Activated CD4-positive, alpha-beta T cell treated with anti-CD3 and anti-CD28 coated beads, Interleukin-2, amount 50 U/mL, for 48 hours (primary cell): ENCODE results near the gene CETN2.
A peak's percentile ranks its signal among the peaks of the same experiment; 100 is the strongest.
"Not testable (repeated sequence)": the region's sequence is repeated elsewhere in the genome, so short reads cannot be mapped to it uniquely, and the experiment has no call there.

Experiments used
- DNase-seq, 2 experiments: peaks; one replicate each; pipeline ENCODE4 v3.0.0-alpha.2; 2020

CETN2 gene

DNA sequence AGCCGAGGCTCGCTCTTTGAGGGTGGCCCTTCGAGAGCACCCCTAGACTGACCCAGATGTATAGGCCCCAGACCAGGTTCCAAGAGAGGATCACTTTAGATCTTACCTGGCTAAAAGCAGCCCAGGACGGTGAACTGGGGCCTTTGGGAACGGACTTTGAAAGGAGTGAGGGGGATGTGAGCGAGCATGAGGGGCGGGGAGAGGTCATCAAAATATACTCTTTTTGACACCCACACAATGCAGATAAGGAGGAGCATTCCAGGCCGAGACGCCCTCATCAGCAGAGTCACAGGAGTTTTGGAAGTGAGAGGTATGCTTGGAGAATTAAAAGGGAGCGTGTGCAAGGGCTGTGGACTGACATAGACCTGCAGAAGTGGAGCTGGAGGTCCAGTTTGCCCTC lies 834 bp upstream of the CETN2 start:
- no peak for DNase-seq

DNA sequence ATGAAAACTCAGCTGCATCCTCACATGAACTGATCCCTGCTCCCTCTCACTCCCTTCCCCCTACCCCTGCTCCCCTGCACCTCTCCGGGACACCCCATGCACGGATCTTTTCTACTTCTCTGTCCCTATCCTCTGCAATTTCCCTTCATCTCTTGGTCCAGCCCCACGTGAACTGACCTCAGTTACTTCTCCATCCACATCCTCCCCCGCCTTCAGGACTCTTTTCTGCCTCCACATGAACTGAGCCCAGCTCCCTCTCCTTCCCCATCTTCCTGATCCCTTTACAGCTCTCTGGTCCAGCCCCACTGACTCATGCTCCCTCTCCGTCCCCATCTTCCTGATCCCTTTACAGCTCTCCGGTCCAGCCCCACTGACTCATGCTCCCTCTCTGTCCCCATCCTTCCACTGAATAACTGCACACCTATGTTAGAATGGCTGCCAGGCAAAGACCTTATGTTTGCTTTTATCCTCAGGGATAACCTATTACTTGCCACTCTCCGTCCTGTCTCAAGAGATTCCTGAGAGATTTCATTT lies 5.6 kb downstream of the CETN2 start:
- no peak for DNase-seq

DNA sequence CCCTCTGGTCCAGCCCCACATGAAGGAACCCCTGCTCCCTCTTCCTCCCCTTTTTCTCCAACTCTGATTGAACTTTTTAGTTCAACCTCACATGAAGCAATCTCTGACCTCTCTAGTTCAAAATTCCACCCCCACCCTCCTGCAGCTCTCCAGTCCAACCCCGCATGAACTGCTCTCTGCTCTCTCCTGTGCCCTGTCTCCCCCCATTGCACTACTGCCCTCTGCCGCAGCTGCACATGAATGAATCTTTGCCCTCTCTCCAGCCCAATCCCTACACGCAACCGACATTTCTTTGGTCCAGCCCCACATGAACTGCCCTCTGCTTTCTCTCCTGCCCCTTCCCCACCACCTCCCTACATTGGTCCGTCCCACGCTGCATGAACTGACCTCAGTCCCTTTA lies 6.9 kb downstream of the CETN2 start:
- DNase-seq = no peak

DNA sequence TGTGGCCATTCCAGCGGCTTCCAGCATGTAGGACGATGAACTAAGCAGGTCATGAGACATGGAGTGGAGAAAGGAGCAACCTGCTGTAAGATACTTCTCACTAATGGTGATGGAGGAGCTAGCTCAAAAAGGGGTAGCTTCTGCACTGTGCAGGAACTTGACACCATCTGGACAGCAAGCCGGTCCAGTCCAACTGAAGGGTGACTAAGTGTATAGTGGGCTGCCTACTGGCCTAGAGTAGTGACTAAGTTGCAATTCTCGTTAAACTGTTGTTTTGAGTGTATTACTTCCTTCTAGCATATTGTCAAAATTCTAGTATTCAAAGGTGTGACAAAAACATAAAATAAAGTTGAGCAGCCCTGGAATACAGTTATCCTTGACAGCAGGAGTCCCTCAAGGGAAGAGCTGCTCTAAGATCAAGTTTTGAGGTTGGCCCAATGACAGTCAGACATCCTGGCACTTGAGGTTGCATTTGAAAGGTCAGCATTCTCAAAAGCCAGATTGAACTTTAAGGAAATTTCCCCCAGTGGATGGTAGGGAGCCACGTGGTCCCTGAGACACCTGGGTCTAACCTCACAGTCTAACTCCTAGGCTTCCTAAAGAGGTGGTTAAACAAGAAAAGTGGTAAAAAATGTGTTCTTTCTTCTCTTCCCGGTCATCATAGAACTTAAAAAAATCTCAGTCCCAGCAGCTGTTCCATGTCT lies 8.0 kb downstream of the CETN2 start:
- no peak for DNase-seq

DNA sequence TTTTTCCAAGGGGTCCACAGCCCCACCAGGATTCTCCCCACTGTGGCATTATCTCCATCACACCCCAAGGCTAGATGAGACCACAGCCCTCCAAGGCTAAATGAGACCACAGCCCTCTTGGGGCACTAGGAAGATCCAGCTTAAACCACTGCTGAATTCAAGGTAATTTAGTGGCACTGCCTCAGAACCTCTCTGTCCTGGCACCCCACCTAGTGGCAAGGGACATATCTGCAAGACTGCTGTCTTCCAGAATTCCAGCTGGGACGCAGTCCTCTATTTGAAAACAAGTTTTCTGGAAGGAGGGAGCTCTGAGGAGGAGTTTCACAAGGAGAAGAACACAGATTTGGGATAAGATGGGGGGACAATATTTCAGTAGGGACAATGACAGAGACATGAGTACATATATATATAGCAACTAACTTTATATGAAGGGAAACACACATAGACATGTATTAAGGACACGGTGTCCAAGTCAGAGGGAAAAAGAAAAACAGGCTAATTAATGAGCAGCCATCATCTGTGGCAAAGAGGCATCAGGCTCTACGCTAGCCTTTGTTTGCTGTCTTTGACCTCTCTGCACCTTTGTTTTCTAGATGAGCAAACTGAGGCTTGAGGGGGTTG lies 9.3 kb downstream of the CETN2 start:
- peak; percentile 13 to 25 for DNase-seq

DNA sequence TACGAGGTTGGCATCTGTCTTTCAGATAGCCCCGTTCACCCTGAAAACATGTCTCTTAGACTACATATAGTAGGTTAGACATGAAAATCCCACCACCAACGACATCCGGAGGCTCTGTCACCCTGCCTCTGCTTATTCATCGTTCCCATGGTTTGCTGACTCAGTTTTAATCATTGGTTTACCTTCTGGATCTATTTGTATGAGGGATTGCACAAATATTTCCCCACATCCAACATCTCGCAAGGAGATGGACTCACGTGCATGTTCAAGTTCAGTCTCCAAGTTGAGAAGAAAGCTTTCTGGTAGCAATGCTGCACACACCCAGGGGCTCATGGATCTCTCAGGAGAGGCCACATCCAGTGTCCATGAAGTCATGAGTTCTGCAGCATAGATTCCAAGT lies 10.8 kb downstream of the CETN2 start:
- no peak for DNase-seq

DNA sequence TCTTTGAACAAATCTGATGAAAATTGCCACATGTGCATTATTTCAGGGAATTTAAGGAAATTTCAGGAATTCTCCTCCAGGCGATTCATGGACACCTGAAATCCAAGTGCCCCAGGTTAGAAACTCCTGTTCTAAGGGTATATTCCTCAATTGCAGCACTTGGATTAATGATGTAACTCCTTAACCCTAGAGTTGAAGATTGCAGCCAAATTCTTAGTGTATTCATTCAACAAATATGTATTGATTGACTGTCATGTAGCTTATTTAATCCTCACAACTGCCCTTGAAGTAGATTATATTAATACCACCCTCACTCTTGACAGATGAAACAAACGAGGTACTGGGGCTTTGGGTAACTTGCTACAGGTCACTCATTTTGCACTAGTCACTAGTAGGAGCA lies 11.3 kb downstream of the CETN2 start:
- DNase-seq = no peak

DNA sequence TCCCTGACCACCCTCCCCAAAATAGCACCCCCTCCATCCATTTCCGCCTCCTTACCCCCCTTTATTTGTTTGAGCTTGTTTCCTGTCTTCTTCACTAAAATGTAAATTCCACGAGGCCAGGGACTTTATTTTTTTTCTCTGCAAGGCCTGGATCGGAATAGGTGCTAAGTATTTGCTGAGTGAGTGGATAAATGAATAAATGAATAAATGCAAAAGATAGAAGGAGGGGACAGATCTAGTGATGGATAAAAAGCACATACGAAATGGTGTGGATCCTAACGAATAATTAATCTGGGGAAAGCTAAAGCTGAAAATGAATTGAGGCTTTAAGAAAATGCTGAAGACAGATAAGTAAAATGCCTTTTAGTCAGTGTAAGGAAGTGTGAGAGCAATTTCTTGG lies 12.2 kb downstream of the CETN2 start:
- DNase-seq = no peak

DNA sequence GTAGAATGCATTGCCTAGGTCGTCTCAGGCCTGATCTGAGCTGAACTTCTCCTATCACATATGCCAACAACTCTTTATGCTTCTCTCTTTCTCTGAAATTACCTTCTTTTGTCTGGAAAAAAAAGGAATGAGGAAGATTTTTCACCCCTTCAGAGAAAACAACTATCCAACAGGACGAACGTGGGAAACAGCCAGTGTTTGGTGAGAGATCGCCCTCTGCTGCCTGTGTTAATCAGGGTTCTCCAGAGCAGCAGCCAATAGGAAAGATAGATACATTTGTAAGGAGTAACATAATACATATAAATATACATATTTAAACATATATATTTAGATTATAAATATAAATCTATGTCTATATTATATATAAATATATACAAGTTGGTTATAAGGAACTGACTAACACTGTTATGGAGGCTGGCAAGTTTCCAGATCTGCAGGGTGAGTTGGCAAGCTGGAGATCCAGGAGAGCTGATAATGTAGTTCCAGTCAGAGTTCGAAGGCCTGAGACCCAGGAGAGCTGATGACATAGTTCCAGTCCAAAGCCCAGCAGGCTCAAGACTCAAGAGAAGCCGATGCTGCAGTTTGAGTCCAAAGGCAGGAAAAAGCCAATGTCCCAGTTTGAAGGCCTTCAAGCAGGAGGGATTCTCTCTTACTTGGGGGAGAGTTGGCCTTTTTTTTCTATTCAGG lies 13.3 kb downstream of the CETN2 start:
- peak; percentile 7 to 12 for DNase-seq

DNA sequence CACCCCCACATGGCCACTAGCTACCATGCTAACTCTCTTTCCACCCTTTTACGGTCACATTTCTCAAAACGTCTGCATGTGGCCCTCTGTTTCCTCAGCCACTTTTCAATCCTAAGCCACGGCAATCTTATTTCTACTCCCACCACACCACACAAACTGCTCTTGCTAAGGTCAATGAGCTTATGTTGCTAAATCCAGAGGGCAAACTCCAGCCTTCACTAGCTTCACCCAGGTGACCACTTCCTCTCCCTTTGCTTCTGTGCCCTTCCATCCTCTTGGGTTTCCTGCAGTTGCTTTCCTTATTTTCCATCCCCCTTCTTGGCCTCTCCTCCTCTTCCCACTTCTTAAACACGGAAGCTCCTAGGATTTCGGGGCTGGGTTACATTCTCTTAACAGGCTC lies 16.5 kb downstream of the CETN2 start:
- DNase-seq = no peak

DNA sequence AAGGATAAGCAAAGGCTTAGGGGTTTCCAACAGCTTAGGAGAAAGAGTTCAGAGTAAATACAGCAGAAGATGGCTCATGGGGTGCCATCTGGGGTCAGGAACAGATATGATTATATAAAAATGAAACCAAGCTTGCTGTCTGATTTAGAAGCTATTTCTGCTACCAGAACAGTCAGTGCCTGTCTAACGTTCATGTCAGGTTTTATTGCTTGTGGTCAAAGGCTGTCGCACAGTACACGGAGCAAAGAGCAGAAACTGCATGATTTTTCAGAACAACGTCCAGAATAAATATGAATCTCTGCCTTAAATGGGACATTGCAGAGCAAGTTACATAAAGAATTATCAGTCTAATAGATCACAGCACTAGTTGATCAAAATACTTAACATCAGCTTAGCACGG lies 17.4 kb downstream of the CETN2 start:
- no peak for DNase-seq

DNA sequence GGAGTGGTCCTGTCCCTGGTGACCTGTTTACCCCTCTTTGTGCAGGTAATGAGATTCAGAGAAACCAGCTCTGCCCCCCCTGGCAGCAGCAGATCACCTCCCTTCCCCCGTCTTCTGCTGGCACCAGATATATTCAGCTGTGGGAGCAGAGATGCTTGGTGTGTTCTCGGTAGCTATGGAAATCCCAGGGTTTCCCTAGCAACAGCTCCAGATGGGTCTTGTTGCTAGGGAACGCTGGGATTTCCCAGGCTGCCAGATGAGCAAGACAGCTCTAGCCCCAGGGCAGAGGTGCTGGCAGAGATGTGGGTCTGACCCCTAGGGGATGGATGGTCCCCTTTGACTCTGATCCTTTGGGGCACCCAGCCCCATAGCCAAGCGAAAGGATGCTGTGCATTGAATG lies 20.2 kb downstream of the CETN2 start:
- DNase-seq = no peak

DNA sequence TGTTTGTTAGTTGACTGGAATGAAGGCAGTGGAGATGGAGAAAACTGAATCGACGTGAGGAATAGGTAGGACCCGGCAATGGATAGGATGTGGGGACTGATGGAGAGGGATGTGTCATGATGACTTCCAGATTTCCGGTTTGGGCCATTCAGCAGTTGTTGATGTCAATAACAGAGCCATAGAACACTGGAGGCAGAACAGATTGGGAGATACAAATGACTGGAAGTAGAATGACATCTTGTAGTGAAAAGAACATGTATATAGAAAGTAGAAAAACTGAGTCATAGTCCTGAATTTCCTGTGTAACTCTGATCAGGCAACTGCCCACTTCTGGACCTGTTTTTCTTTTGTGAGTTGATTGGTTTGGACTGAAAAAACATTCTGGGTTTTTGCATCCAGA lies 24.5 kb downstream of the CETN2 start:
- DNase-seq = no peak

DNA sequence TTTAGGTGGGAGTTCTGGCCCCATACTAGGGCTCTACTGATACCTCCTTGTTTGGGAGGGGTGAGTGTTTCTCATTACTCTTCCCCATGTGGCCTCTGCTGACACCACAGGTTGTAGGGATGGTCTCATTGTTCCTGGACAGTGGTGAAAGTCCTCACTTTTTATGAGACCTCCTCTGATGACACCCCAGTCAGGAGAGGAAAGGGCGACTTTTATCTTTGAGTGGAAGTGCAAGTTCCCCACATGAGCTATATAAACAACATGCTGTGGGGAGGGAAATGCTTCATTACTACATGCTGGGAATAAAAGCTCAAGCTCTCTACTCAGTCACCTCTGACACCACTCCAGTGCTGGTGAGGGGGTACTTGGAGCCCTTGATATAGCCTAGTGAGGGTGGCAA lies 31.6 kb downstream of the CETN2 start:
- DNase-seq = no peak

DNA sequence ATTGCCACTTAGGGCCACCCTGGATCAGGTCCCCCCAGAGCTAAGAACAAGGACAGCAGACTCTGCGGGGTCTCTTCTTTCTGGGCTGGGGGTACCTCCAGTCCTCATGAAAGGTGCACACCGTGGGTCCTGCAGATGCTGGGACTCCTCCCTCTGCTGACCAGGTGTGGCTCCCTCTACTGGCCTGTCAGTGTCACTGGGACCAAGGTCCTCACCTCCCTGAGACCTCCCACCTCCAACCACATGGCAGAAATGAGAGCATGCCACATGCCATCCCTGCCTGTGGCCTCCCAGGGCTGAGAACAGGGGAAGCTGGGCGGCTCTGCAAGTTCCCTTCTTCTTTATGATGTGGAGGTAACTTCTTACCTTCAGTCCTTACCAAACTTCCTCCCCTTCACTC lies 43.5 kb downstream of the CETN2 start:
- not testable (repeated sequence) for DNase-seq
